ENCODE measurements around the gene BRD3OS.
"Not testable (repeated sequence)": the region's sequence is repeated elsewhere in the genome, so short reads cannot be mapped to it uniquely, and the experiment has no call there.

DNA sequence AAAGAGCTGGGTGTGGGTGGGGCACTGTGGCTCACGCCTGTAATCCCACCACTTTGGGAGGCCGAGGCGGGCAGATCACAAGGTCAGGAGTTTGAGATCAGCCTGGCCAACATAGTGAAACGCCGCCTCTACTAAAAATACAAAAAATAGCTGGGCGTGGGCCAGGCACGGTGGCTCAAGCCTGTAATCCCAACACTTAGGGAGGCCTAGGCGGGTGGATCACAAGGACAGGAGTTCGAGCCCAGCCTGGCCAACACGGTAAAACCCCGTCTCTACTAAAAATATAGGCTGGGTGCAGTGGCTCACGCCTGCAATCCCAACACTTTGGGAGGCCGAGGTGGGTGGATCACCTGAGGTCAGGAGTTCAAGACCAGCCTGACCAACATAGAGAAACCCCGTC, 36.5 kb upstream of the BRD3OS start:
- TF ChIP-seq, protein P1, sequence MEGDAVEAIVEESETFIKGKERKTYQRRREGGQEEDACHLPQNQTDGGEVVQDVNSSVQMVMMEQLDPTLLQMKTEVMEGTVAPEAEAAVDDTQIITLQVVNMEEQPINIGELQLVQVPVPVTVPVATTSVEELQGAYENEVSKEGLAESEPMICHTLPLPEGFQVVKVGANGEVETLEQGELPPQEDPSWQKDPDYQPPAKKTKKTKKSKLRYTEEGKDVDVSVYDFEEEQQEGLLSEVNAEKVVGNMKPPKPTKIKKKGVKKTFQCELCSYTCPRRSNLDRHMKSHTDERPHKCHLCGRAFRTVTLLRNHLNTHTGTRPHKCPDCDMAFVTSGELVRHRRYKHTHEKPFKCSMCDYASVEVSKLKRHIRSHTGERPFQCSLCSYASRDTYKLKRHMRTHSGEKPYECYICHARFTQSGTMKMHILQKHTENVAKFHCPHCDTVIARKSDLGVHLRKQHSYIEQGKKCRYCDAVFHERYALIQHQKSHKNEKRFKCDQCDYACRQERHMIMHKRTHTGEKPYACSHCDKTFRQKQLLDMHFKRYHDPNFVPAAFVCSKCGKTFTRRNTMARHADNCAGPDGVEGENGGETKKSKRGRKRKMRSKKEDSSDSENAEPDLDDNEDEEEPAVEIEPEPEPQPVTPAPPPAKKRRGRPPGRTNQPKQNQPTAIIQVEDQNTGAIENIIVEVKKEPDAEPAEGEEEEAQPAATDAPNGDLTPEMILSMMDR (conservative IDR thresholded peaks at IDR 0.05): not testable (repeated sequence)
- not testable (repeated sequence) for TF ChIP-seq ZFX (IDR thresholded peaks at IDR 0.05)
